Measurements from ENCODE around the gene PANX1.

PANX1 gene

GRCh38 chr11:94128746-94129511, at the start of gene PANX1:
TSS of gene PANX1 (plus strand) at chr11:94128841. CDS start at chr11:94129313, 472 bp downstream.
- peak; percentile 82 to 86 for DNase-seq
- TF ChIP-seq GATA1 (IDR thresholded peaks at IDR 0.05; ENCODE audit: low read depth, low read length), result no peak
- TF ChIP-seq POLR2A (IDR thresholded peaks at IDR 0.05; ENCODE audit: low read length), result peak; percentile 56

- TF ChIP-seq POLR2A (IDR thresholded peaks at IDR 0.05; ENCODE audit: low read length) (no peak), GATA1 (IDR thresholded peaks at IDR 0.05; ENCODE audit: low read depth, low read length) (no peak)
- DNase-seq, result no peak
Observed at GRCh38 chr11:94084164-94084563, 44.5 kb upstream of the PANX1 start.

DNA sequence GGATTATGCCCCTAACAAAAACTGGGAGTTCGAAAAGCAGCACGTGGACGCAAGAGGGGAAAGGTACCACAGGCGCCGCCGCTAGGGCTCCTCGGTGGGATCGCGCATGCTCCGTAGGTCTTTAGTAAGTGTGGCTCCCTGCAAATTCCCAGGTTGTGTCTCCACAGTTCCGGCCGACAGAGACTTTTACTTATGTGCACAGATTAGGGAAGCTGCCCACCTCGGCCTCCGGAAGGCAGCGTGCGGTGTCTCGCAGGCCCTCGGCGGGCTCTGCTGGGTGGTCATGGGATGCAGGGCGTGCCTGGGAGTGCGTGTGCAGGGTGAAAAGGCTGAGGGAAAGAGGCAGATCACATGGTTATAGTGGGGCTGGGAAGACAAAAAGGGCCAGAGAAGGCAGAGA, 39.7 kb upstream of the PANX1 start:
- DNase-seq, result no peak
- no peak for TF ChIP-seq GATA1 (IDR thresholded peaks at IDR 0.05; ENCODE audit: low read depth, low read length)
- TF ChIP-seq POLR2A (IDR thresholded peaks at IDR 0.05; ENCODE audit: low read length), result no peak

- no peak for TF ChIP-seq POLR2A (IDR thresholded peaks at IDR 0.05; ENCODE audit: low read length)
- no peak for TF ChIP-seq GATA1 (IDR thresholded peaks at IDR 0.05; ENCODE audit: low read depth, low read length)
- DNase-seq, result no peak
Observed at GRCh38 chr11:94089341-94089740, 39.3 kb upstream of the PANX1 start.

DNA sequence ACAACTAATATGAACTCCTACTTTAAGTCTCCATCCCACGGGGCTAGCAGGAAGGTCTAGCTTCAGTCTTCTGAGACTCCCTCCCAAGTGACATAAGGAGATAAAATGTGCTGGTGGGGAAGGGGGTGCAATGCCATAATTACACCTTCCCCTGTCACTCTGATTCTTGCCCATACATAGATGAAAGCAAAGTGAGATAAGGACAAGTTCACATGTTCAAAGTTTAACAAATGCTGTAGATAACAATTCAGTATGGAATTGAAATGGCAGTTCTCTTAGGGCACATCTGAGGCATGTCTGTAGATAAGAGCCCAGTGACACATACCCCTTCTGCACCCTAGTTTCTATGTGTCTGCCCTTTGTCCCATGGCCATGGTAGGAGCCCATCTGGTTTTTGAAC, 38.2 kb upstream of the PANX1 start:
- TF ChIP-seq POLR2A (IDR thresholded peaks at IDR 0.05; ENCODE audit: low read length), result no peak
- TF ChIP-seq GATA1 (IDR thresholded peaks at IDR 0.05; ENCODE audit: low read depth, low read length), result no peak
- DNase-seq, result peak in 1 of 2 experiments; percentile 54

DNA sequence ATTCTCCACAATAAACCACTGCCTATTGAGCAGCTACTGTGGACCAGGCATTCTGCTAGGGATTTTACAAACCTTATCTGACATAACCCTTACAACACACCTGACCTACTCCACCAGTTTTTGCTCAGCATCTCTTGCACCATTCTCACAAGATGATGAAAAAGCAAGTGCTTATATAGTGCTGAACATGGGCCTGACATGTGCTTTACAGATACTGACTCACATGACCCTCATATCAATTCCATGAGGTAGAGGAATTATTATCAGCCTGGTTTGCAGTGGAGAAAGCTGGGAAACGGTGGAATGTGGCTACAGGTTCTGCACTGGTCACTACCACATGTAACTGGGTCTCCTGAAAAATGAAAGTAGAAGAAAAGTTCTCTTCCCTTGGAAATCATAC, 37.5 kb upstream of the PANX1 start:
- TF ChIP-seq POLR2A (IDR thresholded peaks at IDR 0.05; ENCODE audit: low read length) (no peak), GATA1 (IDR thresholded peaks at IDR 0.05; ENCODE audit: low read depth, low read length) (no peak)
- no peak for DNase-seq

GRCh38 chr11:94100253-94100652, 28.4 kb upstream of the PANX1 start:
- DNase-seq, result no peak
- no peak for TF ChIP-seq POLR2A (IDR thresholded peaks at IDR 0.05; ENCODE audit: low read length)
- TF ChIP-seq GATA1 (IDR thresholded peaks at IDR 0.05; ENCODE audit: low read depth, low read length), result no peak

DNA sequence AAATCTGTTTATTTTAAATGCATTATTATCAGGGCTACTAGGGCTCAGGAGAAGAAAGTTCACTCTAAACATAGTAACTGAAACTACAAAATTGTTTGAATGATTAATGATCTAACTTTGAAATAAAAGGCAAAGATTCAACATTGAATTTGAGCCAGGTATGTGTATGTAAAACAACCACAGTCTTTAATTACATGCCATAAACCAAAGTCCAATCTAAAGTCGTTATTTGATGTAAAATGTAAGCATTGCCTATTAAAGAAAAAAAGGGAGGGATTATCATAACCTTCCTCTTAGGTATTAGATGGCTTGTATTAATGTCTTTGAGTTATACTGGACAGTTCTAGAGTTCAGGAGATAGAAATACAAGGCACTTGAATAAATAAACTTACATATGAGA, 25.2 kb upstream of the PANX1 start:
- no peak for DNase-seq
- TF ChIP-seq GATA1 (IDR thresholded peaks at IDR 0.05; ENCODE audit: low read depth, low read length) (no peak), POLR2A (IDR thresholded peaks at IDR 0.05; ENCODE audit: low read length) (no peak)

- TF ChIP-seq GATA1 (IDR thresholded peaks at IDR 0.05; ENCODE audit: low read depth, low read length) (no peak), POLR2A (IDR thresholded peaks at IDR 0.05; ENCODE audit: low read length) (no peak)
- no peak for DNase-seq
Observed at GRCh38 chr11:94104734-94105133, 23.9 kb upstream of the PANX1 start.

- TF ChIP-seq GATA1 (IDR thresholded peaks at IDR 0.05; ENCODE audit: low read depth, low read length), result no peak
- no peak for TF ChIP-seq POLR2A (IDR thresholded peaks at IDR 0.05; ENCODE audit: low read length)
- DNase-seq, result no peak
Observed at GRCh38 chr11:94106716-94107115, 21.9 kb upstream of the PANX1 start.

GRCh38 chr11:94107363-94107762, 21.3 kb upstream of the PANX1 start:
- TF ChIP-seq GATA1 (IDR thresholded peaks at IDR 0.05; ENCODE audit: low read depth, low read length) (no peak), POLR2A (IDR thresholded peaks at IDR 0.05; ENCODE audit: low read length) (no peak)
- peak; percentile 15 to 20 for DNase-seq

DNA sequence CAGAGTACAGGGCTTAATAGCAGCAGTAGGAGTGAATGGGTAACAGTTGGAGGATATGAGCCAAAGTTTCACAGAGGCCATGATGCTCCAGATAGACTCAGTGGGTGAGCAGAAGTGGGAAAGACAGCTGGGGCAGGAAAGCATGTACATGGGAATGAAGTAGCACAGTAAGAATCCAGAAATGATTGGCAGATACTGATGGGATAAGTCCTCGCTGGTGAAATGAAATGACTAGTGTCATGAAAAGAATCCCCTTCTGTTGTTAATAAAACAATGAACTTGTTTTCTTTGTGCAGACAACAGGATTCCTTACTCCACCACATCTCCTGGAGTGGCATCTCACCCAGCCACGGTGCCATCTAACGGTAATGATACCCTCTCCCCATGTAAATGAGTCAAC, 17.4 kb upstream of the PANX1 start:
- no peak for DNase-seq
- TF ChIP-seq GATA1 (IDR thresholded peaks at IDR 0.05; ENCODE audit: low read depth, low read length), result no peak
- TF ChIP-seq POLR2A (IDR thresholded peaks at IDR 0.05; ENCODE audit: low read length), result no peak

DNA sequence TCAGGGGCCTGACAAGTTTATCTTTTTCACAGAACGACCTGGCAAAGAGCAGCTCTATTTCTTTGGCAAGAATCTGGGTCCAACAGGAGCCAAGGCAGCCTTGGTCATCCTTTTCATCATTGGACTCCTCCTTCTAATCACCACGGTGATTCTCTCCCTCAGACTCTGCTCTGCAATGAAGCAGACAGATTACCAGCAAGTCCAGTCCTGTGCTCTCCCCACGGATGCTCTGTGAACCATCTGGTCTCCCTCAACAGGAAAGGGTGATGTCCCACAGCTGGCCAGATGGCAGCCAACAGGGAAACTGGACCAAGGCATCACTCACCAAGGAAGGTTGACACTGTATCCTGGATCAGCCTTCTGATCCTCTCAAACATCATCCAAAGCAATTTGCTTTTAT, 17.0 kb upstream of the PANX1 start:
- DNase-seq, result no peak
- TF ChIP-seq POLR2A (IDR thresholded peaks at IDR 0.05; ENCODE audit: low read length), result no peak
- TF ChIP-seq GATA1 (IDR thresholded peaks at IDR 0.05; ENCODE audit: low read depth, low read length), result no peak

GRCh38 chr11:94112206-94112953, 16.3 kb upstream of the PANX1 start:
- no peak for DNase-seq
- TF ChIP-seq POLR2A (IDR thresholded peaks at IDR 0.05; ENCODE audit: low read length) (no peak), GATA1 (IDR thresholded peaks at IDR 0.05; ENCODE audit: low read depth, low read length) (no peak)

DNA sequence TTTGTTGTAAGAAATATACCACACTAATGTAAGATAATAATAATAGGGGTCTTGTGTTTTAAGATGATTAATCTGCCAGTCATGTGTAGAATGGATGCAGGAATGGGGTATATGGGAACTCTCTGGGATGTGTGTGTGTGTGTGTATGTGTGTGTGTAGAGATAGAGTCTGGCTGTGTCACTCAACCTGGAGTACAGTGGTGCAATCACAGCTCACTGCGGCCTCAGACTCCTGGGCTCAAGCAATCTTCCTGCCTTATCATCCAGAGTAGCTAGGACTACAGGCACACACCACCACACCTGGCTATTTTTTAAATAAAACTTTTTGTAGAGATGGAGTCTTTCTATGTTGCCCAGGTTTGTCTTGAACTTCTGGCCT, 11.5 kb upstream of the PANX1 start:
- TF ChIP-seq GATA1 (IDR thresholded peaks at IDR 0.05; ENCODE audit: low read depth, low read length), result no peak
- TF ChIP-seq POLR2A (IDR thresholded peaks at IDR 0.05; ENCODE audit: low read length), result no peak
- DNase-seq, result no peak
